Limb (tissue), 2 donors: ENCODE results near the gene GRIA1.

Source experiments
- DNase-seq, 2 donors: peaks; one replicate each; pipeline ENCODE4 v3.0.0-alpha.2; 2016; ENCODE audit errors: extremely low spot score in 2 of 2

Gene GRIA1

DNA sequence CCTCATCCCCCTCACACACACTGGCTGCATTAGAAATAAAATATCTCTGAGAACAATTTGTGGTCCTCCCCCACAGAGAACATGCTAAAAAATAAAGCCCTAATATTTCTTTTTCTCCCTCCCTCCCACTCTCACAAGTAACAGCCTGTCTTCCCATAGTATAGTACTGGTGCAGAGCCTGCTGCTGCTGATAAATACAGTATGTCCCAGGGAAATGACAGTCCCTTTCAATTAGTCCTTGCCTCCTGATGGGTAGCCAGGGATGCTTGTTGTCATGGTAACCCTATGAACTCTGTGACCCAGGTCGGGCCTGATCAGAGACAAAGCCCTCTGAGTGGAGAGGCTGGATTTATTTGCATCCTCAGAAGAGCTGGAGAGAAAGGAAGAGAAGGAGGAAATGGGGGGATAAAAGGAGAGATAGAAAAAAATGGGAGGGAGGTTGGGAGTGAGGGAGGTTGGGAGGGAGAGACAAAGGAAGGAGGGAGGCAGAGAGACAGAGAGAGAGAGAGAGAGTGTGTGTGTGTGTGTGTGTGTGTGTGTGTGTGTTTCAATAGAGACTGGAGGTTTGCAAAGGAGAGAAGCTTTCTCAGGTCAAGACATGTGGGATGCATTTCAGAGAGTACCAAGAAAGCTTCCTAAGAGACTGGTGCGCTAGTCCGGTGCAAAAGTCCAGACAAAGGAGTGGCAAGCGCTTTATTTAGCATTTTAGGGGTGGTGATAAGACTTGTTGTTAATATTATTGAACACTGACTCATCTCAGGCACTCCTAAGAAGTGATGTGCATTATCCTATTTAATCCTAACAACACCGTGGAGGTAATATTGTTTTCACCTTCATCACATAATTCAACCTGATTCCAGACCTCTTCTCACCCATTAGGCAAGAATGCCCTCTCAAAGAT lies 287.5 kb downstream of the GRIA1 start:
- DNase-seq, result peak in 1 of 2 donors; percentile 48

DNA sequence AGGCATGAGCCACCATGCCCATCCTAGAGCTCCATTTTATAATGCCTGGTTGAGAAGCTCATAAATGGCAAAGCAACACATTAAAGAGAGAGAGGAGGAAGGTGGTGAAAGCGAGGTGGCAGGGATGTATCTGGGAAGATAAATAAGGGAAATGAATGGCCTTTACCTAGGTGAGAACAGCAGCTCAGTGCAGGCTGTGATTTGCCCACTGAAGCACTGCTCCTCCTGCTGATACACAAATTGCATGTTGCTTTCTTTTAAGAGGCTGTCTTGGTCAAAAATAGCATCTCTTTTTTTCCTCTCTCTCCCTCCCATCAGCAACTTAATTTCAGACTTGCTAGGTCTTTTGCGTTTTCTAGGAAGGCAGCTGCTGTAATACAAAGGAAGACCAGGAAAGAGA lies 289.4 kb downstream of the GRIA1 start:
- DNase-seq, result no peak

DNA sequence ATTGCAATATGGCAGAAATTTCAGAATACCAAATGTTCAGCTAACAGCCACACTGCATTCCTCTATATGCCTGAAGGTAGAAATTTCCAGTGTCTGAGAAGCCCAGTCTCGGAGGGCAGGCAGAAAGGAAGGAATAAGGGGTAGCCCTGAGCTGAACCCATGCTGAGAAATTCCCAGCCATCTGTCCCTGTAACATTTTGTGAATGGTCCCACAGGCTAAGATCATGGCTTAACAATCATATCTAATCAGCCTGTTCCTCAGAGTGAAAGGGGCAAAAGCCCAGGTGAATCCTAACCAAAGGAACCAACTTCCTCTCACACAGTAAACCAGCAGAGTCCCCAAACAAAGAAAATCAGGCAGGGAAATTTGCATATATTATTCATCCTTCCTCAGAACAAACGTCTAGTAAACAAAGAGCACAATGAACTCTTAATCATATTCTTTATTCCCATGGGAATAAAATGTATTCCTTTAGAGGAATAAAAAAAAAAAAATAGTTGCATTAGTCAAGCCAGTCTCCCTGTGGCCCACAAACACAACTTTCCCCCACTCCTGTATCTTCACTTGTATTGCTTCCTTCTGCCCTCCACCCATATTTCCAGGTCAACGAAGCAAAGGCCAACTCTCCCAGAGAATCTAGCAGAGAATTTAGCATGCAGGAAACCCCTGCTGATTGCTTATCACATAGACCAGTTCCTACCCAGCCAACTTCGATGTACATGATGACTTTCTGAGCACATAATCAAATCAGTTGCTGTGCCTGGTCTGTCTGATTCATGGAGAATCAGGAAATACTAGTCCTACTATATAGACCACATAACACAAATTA lies 290.6 kb downstream of the GRIA1 start:
- no peak for DNase-seq

DNA sequence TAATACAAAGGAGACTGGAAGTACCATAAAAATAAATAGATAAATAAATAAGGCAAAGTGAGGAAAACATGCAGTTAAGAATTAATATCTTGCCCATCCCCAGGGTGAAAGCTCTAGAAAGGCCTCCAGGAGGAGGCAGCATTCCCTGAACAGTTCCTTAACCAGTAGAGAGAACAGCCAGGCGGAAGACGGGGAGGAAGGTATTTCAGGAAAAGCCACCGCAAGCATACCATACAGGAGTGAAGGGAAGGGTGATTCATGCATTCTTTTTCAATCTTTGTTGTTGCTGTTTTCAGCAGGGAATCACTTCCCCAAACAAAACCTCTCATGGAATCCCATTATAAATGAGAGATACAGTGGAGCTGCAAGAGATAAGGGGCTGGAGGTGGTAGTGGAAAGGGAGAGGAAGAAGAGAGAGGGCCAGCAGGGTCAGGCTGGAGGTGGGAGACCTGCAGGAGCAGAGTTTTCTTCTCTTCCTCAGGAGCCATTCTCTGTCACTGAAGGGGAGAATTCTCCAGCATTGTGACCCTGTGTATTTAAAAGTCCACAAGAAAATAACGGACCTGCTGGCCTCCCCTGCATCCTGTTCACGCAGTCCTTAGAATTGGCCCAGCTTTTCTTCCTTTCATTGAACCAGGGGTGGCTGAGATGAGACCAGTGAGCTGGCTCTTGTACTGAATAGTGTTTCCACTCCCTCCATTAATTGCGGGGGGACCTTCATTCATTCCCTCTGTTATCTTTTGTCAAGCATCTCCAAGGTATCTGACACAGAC lies 292.3 kb downstream of the GRIA1 start:
- no peak for DNase-seq

GRCh38 chr5:153783362-153783658 lies 292.8 kb downstream of the GRIA1 start:
- no peak for DNase-seq

GRCh38 chr5:153784277-153784676 lies 293.8 kb downstream of the GRIA1 start:
- no peak for DNase-seq

DNA sequence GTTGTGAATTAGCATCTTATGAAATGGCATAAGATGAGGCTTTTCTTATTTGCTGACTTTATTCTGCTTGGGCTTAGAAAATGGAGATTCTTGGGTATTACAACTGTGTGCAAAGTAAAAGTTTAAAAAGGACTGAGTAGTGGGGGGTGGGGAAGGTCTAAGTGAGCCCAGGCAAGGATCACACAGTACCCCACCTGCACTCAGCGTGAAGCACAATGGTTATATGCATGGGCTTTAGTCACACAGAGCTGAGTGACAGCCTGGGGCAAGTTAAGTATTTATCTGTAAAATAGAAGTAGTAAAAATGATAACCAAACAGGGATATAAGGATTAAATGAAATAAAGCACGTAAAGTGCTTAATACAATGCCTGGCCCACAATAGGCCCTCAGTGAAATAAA lies 300.9 kb downstream of the GRIA1 start:
- DNase-seq, result no peak

DNA sequence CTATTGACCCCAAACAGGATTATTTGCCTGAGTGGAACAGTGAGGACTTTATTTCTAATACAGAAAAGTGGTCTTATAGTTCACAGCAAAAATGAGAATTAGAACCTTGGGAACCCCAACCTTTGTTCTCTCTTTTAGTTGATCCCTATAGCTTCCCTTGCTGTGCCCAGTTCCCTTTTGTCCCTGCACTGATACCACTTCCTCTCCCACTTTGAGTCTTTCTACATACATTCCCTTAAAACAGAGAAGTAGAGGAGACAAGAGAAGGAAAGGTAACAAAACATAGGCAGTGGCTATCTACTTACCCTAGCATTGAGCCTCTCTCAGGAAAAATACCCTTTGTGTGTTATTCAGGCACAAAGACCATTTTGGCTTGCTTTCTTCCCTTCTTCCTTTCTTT lies 301.8 kb downstream of the GRIA1 start:
- DNase-seq, result no peak

DNA sequence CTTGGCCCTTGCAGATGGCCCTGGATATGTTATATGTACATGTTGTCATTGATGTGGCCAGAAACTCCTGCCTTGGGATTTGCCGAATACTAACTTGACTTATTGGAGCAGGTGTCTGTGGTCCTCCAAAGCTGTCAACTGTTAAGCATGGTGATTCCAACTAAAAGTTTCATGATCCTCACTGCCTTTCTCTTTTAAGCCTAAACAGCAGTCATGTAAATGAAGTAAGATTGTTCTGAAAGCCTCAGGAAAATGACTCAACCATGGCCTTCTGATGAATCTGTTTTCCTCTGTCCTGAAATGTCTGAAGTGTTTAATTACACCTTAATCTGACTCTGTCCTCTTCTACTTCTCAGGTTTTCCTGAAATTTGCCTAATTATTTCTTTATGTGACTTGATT lies 303.2 kb downstream of the GRIA1 start:
- DNase-seq, result no peak

DNA sequence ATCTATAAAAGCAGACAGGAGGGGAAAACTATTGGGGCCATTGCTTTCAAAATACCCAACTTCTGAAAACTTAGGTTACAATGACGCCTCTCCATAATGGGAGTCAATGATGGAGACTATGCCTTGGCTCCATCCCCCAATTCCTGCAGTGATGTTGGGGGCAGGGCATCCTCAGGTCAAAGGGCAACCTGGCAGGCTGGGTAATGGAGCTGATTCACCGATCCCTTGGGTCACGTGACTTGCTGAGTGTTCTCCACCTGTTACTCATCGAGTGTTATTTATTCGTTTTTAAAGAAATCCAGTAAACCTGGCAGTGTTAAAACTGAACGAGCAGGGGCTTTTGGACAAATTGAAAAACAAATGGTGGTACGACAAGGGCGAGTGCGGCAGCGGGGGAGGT lies 303.9 kb downstream of the GRIA1 start:
- DNase-seq, result no peak

DNA sequence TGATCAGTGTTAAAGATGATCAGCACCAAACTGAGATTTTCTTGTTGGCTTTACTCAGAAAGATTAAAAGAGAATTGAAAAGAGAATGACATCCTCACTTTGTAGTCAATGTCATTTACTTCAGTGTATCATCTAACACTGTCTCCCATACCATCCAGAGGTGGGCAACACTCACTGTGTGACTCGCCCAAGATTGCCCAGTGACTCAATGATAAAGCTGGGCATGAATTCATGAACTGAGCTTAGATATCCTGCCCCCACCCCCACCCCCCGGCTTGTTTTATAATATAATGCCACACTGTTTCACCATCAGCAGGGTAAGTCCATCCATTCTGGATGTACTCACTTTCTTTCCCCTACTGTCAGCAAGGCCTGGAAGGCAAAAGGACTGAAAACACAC lies 306.1 kb downstream of the GRIA1 start:
- DNase-seq, result no peak

- no peak for DNase-seq
Measured at GRCh38 chr5:153797484-153797883, 307.0 kb downstream of the GRIA1 start.

DNA sequence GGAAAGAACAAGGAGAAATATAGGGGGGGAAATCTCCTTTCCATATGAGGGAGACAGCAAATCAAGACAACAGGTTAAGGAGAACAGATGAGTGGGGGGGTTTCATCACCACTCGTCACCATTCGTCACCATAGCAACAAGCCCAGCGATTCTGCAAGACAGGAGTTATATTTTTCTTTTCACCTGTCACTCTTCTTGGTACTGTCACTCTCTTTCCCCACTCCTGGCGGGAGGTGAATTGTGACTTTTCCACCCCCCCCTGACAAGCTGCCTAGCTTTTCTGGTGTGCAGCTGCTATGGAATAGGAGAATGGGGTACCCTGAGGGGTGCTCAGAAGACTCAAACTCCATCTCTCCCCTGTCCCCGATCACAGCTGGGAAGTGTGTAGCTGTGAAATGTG lies 308.4 kb downstream of the GRIA1 start:
- DNase-seq, result no peak

DNA sequence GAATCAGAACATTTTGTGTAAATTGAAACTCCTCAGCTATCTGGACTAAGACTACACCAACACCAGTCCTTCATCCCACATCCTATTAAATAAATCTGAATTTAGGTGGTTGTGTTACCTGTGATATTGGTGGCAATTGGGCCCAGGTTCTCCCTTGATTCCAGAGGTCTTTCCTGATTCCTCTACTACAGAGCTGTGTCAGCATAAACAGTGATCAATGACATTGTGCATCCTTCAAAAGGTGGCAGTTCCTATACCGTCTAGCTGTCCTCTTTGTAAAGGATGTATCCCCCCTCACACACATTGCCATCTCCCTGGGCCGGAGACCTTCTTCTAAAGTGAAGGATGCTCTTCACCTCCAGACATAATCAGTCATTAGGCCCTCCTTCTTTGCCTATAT lies 309.0 kb downstream of the GRIA1 start:
- DNase-seq, result no peak

- no peak for DNase-seq
Measured at GRCh38 chr5:153802050-153802821, 311.8 kb downstream of the GRIA1 start.

DNA sequence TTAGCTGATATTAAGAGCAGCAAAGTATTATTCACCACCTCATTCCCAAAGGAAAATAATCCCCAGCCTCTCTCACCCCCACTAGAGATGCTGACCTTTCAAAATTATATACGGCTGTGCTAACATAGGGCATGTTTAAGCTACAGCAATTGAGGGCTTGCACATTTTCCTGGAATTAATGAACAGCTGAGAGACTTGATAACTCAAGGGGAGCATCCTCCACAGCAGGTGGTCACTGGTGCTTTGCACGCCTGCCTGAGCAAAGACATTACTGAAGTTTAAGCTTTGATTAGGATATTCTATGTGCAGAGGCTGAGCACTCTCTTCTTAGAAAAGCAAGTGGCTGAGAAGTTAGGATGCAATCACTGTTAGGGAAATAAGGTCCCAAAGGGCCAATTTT lies 317.3 kb downstream of the GRIA1 start:
- no peak for DNase-seq

DNA sequence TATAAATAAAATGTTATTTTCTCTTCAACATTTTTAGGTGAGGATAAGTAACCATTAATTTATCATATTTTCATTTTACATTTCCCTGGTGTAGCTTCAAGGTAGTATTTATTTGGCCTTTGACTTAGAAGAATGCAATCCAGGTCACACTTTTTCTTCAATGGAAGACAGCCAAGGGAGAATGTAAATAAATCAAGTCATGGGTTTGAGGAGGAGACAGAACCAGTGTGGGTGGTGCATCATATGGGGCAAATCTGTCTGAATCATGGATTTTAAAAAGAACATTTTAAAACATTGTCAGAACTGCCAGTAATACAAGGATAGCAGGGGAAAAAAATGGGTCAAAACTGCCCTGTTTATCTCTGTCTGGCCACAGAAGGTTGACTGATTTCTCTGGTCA lies 318.7 kb downstream of the GRIA1 start:
- no peak for DNase-seq

- DNase-seq, result no peak
Measured at GRCh38 chr5:153813901-153814300, 323.4 kb downstream of the GRIA1 start.

DNA sequence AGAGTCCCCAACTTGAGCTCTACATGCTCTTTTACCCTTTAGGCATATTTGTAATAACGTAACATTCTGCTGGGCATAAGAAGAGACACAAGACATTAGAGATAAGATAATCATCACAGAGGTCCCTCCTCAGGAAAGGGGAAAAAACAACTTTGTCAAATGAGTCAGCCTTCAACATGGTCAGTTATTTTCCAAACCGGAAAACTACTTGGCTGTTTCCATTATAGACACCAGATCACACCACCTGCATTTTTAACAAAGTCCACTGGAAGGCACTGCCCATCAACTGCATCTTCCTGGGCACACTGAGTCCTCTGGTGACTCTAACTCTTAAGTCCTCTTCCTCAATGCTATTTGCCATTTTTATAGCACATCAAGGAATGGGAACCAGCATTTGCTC lies 326.4 kb downstream of the GRIA1 start:
- no peak for DNase-seq

DNA sequence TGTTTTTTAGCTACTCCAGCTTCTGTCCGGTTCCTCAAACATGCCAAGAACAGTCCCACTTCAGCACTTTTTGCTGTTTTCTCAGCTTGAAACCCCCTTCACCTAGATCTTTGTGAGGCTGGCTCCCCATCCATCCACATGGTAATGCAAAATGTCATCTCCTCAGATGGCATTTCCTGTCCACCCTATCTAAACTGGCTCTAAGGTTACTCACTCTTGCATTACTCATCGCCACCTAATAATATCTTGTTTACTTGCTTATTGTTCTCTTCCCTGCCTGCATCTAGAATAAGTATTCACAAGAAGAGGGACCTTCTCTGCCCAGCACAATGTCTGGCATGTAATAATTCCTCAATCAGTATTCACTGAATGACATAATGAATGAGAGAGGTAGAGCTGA lies 328.2 kb downstream of the GRIA1 start:
- DNase-seq, result no peak

GRCh38 chr5:153823036-153823435 lies 332.6 kb downstream of the GRIA1 start:
- no peak for DNase-seq
